Activated CD8-positive, alpha-beta T cell treated with anti-CD3 and anti-CD28 coated beads for 36 hours (primary cell): ENCODE measurements around the gene GDI1. TPM values are rescaled to one million over a fixed set of nuclear protein-coding genes. Genes with fewer than 3 reads are reported as not detected.

ENCODE experiments used
- ATAC-seq: fragments of 200-7000 bp; cut with Tn5 transposase; one replicate; pipeline ENCODE4 v1.10.0; 2021; ENCODE audit warnings: mild to moderate bottlenecking, moderate library complexity
- CTCF ChIA-PET: fragments of 350-600 bp; sonication (Branson Sonifier 250); formaldehyde crosslinking; loops from one replicate; lab custom pipeline; 2021; ENCODE audit warnings: antibody characterized with exemption; lab: Charles Lee
- POLR2A ChIA-PET: fragments of 350-600 bp; sonication (Branson Sonifier 250); formaldehyde crosslinking; loops from one replicate; lab custom pipeline; 2021; ENCODE audit warnings: antibody characterized with exemption; lab: Charles Lee
- DNase-seq: peaks from one replicate; pipeline ENCODE4 v3.0.0-alpha.2; 2020
- H3K27ac Mint-ChIP-seq: one replicate; pipeline ENCODE4 v1.8.0; 2021; ENCODE audit warnings: mild to moderate bottlenecking, mixed read lengths
- H3K27me3 Mint-ChIP-seq: one replicate; pipeline ENCODE4 v1.8.0; 2021; ENCODE audit warnings: mixed read lengths
- H3K36me3 Mint-ChIP-seq: one replicate; pipeline ENCODE4 v1.8.0; 2021; ENCODE audit warnings: low read depth, mixed read lengths
- H3K4me1 Mint-ChIP-seq: one replicate; pipeline ENCODE4 v1.8.0; 2021; ENCODE audit warnings: low read depth, mixed read lengths
- H3K4me3 Mint-ChIP-seq: one replicate; pipeline ENCODE4 v1.8.0; 2021; ENCODE audit warnings: mild to moderate bottlenecking, moderate library complexity, mixed read lengths
- H3K9me3 Mint-ChIP-seq: one replicate; pipeline ENCODE4 v1.8.0; 2021; ENCODE audit warnings: mixed read lengths
- CTCF ChIP-seq: fragments of 200-600 bp; IDR thresholded peaks from one replicate; pipeline ENCODE4 v1.8.0; 2022; ENCODE audit warnings: antibody characterized with exemption, mild to moderate bottlenecking
- intact Hi-C: fragments of 100-400 bp; cut with micrococcal nuclease; formaldehyde crosslinking; loops from one replicate; pipeline ENCODE4 v1.10.0; 2022
- total RNA-seq, 2 experiments: library from RNA; stranded (reverse); gene quantifications; one replicate each; pipeline ENCODE4 v1.2.3, GENCODE V29; 2021

The GDI1 gene
- total RNA-seq, 2 experiments from 2014 or later = 76.5 TPM

DNA sequence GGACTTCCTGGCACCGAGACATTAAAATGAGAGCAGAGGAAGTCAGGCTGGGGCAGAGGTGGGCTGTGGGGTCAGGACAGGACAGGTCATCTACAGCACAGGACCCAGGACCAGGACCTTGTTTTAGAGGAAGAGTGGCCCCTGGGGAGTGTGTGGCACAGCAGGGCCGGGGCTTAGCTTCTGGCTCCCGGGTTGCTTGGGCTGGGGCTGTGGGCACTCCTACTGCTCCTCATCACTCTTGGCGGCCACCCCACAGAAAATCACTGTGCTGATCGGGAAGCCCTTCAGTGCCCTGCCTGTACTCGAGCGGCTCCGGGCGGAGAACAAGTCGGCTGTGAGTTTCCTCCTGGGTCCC is 16.6 kb upstream of the GDI1 start:
- CTCF ChIA-PET = no interaction called here
- Mint-ChIP-seq H3K36me3 (peaks cover 2% of the 10 kb centered on the region), H3K4me3 (no peak overlapping the region), H3K27ac (no peak overlapping the region), H3K27me3 (no peaks in the 10 kb centered on the region), H3K4me1 (peaks cover 6% of the 10 kb centered on the region), H3K9me3 (no peaks in the 10 kb centered on the region)
- DNase-seq (no peak), ATAC-seq (no peak)
- TF ChIP-seq CTCF = no peak
- intact Hi-C loops = no loop called here
- POLR2A ChIA-PET = interaction anchor here (1.6 kb wide), 1 partner anchor 9 kb away, joined by 8 read pairs; the partner anchor contains the start of gene TAFAZZIN

DNA sequence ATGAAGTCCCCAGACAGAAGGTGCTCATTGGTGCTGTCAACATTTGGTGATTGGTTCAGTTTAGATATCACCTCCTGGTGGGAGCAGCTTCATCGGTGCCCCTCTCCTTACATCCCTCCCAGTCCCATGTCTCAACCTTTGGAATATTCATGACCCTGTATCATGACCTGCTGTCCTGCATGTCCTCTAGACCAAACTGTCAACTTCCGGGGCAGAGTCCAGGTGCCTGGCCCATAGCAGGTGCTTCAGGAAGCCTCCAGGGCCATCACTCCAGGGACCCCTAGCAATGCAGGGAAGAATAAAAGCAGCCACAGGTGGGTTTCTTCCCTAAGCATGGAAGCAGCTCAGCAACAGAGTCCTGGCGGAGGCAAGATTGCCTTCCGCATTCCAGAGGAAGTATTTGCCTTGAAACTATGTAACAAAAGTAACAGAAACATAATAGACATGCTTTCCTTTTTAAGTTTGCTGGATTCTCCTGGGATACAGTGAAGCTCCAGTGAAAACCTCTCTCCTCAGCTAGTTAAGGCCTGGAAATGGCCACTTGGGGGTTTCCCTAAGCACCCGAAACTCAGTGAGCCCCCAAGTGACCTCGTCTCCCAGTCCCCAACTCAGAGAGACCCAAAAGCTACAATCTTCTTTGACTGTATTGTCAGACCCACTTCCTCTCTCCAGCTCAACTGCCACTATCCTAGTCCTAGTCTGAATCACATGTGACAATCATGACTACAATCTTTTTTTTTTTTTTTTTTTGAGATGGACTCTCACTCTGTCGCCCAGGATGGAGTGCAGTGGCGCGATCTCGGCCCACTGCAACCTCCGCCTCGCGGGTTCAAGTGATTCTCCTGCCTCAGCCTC is 9.8 kb upstream of the GDI1 start:
- peak overlapping the region; percentile 75 for H3K4me3 Mint-ChIP-seq
- no peaks in the 10 kb centered on the region for H3K9me3 Mint-ChIP-seq
- no peaks in the 10 kb centered on the region for H3K27me3 Mint-ChIP-seq
- TF ChIP-seq CTCF = no peak
- no peak for ATAC-seq
- POLR2A ChIA-PET = interaction anchor here (0.8 to 2.2 kb wide), 2 partner anchors 28 to 29 kb away, joined by 3 to 11 read pairs; partner anchors contain the start of gene RPL10
- intact Hi-C loops = no loop called here
- CTCF ChIA-PET = no interaction called here
- no peak overlapping the region for H3K27ac Mint-ChIP-seq
- no peak for DNase-seq
- peaks cover 19% of the 10 kb centered on the region for H3K4me1 Mint-ChIP-seq
- H3K36me3 Mint-ChIP-seq = peaks cover 2% of the 10 kb centered on the region

GRCh38 chrX:154428176-154429171 is 8.5 kb upstream of the GDI1 start, which contains the start of gene ATP6AP1:
ATP6AP1 (plus strand) TSS chrX:154428677; CDS start chrX:154428693, 16 bp downstream.
- peak within 1 kb of the TSS; percentile 69 for H3K27ac Mint-ChIP-seq
- intact Hi-C loops = no loop called here
- no peak for TF ChIP-seq CTCF

DNA sequence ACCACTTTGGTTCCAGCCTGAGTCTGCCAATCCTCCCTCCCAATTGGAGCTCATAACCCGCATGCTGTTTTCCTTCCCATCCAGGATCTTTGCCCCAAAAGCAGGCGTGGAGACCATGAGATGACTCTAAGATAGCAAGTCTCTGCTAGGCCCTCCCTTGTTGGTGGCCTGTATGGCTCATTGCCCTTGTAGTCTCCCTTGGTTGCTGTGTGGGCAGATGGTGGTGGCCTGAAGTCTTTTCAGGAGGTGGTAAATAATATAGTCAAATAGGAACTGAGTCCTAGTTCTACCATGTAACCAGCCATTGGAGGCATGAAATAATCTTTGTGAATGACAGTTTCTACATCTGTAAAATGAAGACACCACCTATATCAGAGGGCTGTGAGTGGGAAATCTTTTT is 7.2 kb upstream of the GDI1 start:
- Mint-ChIP-seq H3K4me3 (peak overlapping the region; percentile 75), H3K36me3 (peaks cover 4% of the 10 kb centered on the region), H3K27me3 (no peaks in the 10 kb centered on the region), H3K4me1 (peaks cover 19% of the 10 kb centered on the region), H3K9me3 (no peaks in the 10 kb centered on the region), H3K27ac (peak overlapping the region; percentile 57)
- no peak for TF ChIP-seq CTCF
- ChIA-PET CTCF (no interaction called here), POLR2A (interaction anchor here (0.7 to 2.2 kb wide), 4 partner anchors 29 to 60 kb away, joined by 3 to 11 read pairs (median 4); partner anchors contain the start of genes RPL10 and SLC10A3)
- no peak for ATAC-seq
- intact Hi-C loops = no loop called here
- peak; percentile 31 for DNase-seq

More at GRCh38 chrX:154428176-154429171, 8.5 kb upstream of the GDI1 start, which contains the start of gene ATP6AP1:
- DNase-seq (peak; percentile 92), ATAC-seq (peak; percentile 99)
- ChIA-PET POLR2A (interaction anchor here (0.7 to 2.2 kb wide), 4 partner anchors 30 to 114 kb away, joined by 3 to 11 read pairs (median 4); partner anchors contain the start of genes RPL10 and SLC10A3), CTCF (no interaction called here)
- H3K4me1 Mint-ChIP-seq = peaks cover 19% of the 10 kb centered on the region
- peaks cover 4% of the 10 kb centered on the region for H3K36me3 Mint-ChIP-seq
- H3K4me3 Mint-ChIP-seq = peak within 1 kb of the TSS; percentile 75
- H3K9me3 Mint-ChIP-seq = no peaks in the 10 kb centered on the region
- H3K27me3 Mint-ChIP-seq = no peaks in the 10 kb centered on the region
